H1 (cell line): ENCODE data around the gene FAM181A. TPM values are rescaled to one million over a fixed set of nuclear protein-coding genes. Genes with fewer than 3 reads are reported as not detected.

Experiments
- CTCF ChIA-PET: fragments of 300-600 bp; sonication (Branson Sonifier 250); formaldehyde crosslinking; loops from one replicate; lab custom pipeline; 2021; ENCODE audit not compliant: partially characterized antibody; lab: Charles Lee
- POLR2A ChIA-PET: fragments of 300-600 bp; sonication (Branson Sonifier 250); formaldehyde crosslinking; loops from one replicate; lab custom pipeline; 2021; ENCODE audit warnings: inconsistent platforms; ENCODE audit not compliant: partially characterized antibody; lab: Charles Lee
- DNase-seq, 2 experiments: peaks; one replicate each; pipeline versions ENCODE4 v3.0.0 to v3.0.0-alpha.2; 2010 to 2022; ENCODE audit warnings: low spot score in 2 of 2, low read depth in 1 of 2, mixed read lengths in 1 of 2
- FAIRE-seq: peaks from 2 replicates; lab custom pipeline; 2011; peaks lifted over from hg19 to GRCh38; lab: Jason Lieb, UNC
- H2AFZ ChIP-seq: 2 replicates; pipeline ENCODE4 v1.8.1; 2012; ENCODE audit warnings: low read length, inconsistent platforms
- H2AK5ac ChIP-seq: 2 replicates; pipeline ENCODE4 v1.6.1; 2013; ENCODE audit warnings: low read depth, low read length
- H2BK120ac ChIP-seq: replicated peaks from 2 replicates; pipeline ENCODE3; 2013; ENCODE audit warnings: low read depth, low read length, inconsistent platforms
- H2BK12ac ChIP-seq: 2 replicates; pipeline ENCODE4 v1.6.1; 2013; ENCODE audit warnings: low read depth, low read length
- H2BK15ac ChIP-seq: 2 replicates; pipeline ENCODE4 v1.6.1; 2013; ENCODE audit warnings: low read length
- H2BK20ac ChIP-seq: 2 replicates; pipeline ENCODE4 v1.6.1; 2013; ENCODE audit warnings: low read length
- H2BK5ac ChIP-seq: 2 replicates; pipeline ENCODE4 v1.6.1; 2013; ENCODE audit warnings: low read depth, low read length
- H3K14ac ChIP-seq: 2 replicates; pipeline ENCODE4 v1.6.1; 2013; ENCODE audit warnings: inconsistent platforms; ENCODE audit not compliant: insufficient read length
- H3K18ac ChIP-seq: 2 replicates; pipeline ENCODE4 v1.6.1; 2013; ENCODE audit warnings: low read length; ENCODE audit errors: extremely low read depth
- H3K23ac ChIP-seq: 2 replicates; pipeline ENCODE4 v1.6.1; 2013; ENCODE audit warnings: inconsistent platforms; ENCODE audit not compliant: insufficient read length
- H3K23me2 ChIP-seq: 2 replicates; pipeline ENCODE4 v1.6.1; 2013; ENCODE audit warnings: low read depth, low read length
- H3K27ac ChIP-seq: 2 replicates; pipeline ENCODE4 v1.6.1; 2011; ENCODE audit warnings: low read depth, low read length, inconsistent platforms
- H3K27me3 ChIP-seq, 4 experiments: replicated peaks in 1 of 4; 1 replicate in 1 of 4; 2 replicates in 3 of 4; pipeline versions ENCODE4 v1.6.1 to v1.8.1; 2011 to 2013; ENCODE audit warnings: low read length in 3 of 4, mild to moderate bottlenecking in 3 of 4, inconsistent platforms in 2 of 4, mixed read lengths in 2 of 4, moderate library complexity in 1 of 4; ENCODE audit not compliant: control insufficient read depth in 3 of 4, insufficient read depth in 3 of 4; ENCODE audit errors: extremely low read depth in 1 of 4
- H3K36me3 ChIP-seq, 4 experiments: 2 replicates each; pipeline versions ENCODE4 v1.6.1 to v1.8.1; 2011 to 2013; ENCODE audit warnings: mild to moderate bottlenecking in 4 of 4, low read length in 3 of 4, moderate library complexity in 2 of 4, control low read depth in 1 of 4, inconsistent platforms in 1 of 4; ENCODE audit not compliant: insufficient read depth in 4 of 4, control insufficient read depth in 2 of 4
- H3K4ac ChIP-seq: replicated peaks from 2 replicates; pipeline ENCODE3; 2013; ENCODE audit warnings: low read length, low read depth, mixed read lengths, inconsistent platforms; ENCODE audit not compliant: insufficient read length
- H3K4me1 ChIP-seq, 4 experiments: replicated peaks in 1 of 4; 1 replicate in 1 of 4; 2 replicates in 3 of 4; pipeline versions ENCODE4 v1.6.1 to v1.8.1; 2011 to 2013; ENCODE audit warnings: low read length in 3 of 4, inconsistent platforms in 2 of 4, mixed read lengths in 1 of 4; ENCODE audit not compliant: insufficient read depth in 4 of 4, control insufficient read depth in 3 of 4
- H3K4me2 ChIP-seq, 2 experiments: 2 replicates each; pipeline versions ENCODE4 v1.6.1 to v1.8.1; 2011 to 2013; ENCODE audit warnings: low read depth in 2 of 2, low read length in 2 of 2, control low read depth in 1 of 2, inconsistent platforms in 1 of 2, mild to moderate bottlenecking in 1 of 2; ENCODE audit not compliant: insufficient read depth in 1 of 2
- H3K4me3 ChIP-seq, 4 experiments: fragments of 200-600, 300-600 bp in 1 of 4; sonication (generic), shearing (Covaris generic), sonication (Bioruptor Twin) in 1 of 4; 2 replicates each; pipeline versions ENCODE4 v1.5.1 to v1.8.1; 2011 to 2016; ENCODE audit warnings: low read length in 4 of 4, low read depth in 3 of 4, control low read depth in 2 of 4, inconsistent platforms in 2 of 4, mild to moderate bottlenecking in 2 of 4, mixed read lengths in 1 of 4, moderate library complexity in 1 of 4; ENCODE audit not compliant: insufficient read depth in 2 of 4; ENCODE audit errors: extremely low read depth in 1 of 4
- H3K56ac ChIP-seq: replicated peaks from 2 replicates; pipeline ENCODE3; 2013; ENCODE audit warnings: low read depth, mild to moderate bottlenecking, mixed read lengths, low read length, inconsistent platforms; ENCODE audit not compliant: insufficient read length
- H3K79me1 ChIP-seq: 2 replicates; pipeline ENCODE4 v1.6.1; 2013; ENCODE audit warnings: low read depth, low read length, control low read depth
- H3K79me2 ChIP-seq, 2 experiments: 2 replicates each; pipeline versions ENCODE4 v1.6.1 to v1.8.1; 2012 to 2013; ENCODE audit warnings: low read length in 2 of 2, mild to moderate bottlenecking in 2 of 2, inconsistent platforms in 1 of 2; ENCODE audit not compliant: insufficient read depth in 2 of 2, control insufficient read depth in 1 of 2
- H3K9ac ChIP-seq, 4 experiments: replicated peaks in 1 of 4; 1 replicate in 1 of 4; 2 replicates in 3 of 4; pipeline versions ENCODE4 v1.6.1 to v1.8.1; 2011 to 2013; ENCODE audit warnings: low read depth in 3 of 4, low read length in 3 of 4, control low read depth in 2 of 4, mild to moderate bottlenecking in 2 of 4, moderate library complexity in 2 of 4, inconsistent platforms in 1 of 4; ENCODE audit errors: extremely low read depth in 1 of 4
- H3K9me3 ChIP-seq, 2 experiments: 2 replicates each; pipeline versions ENCODE4 v1.6.1 to v1.8.1; 2012 to 2013; ENCODE audit warnings: mild to moderate bottlenecking in 2 of 2, moderate library complexity in 2 of 2, control low read depth in 1 of 2, inconsistent platforms in 1 of 2, low read depth in 1 of 2, low read length in 1 of 2, mixed read lengths in 1 of 2; ENCODE audit not compliant: insufficient read depth in 2 of 2
- H4K20me1 ChIP-seq, 2 experiments: replicated peaks in 1 of 2; 2 replicates each; pipeline versions ENCODE3 to v1.8.1; 2011 to 2013; ENCODE audit warnings: inconsistent platforms in 2 of 2, low read length in 2 of 2, mild to moderate bottlenecking in 1 of 2; ENCODE audit not compliant: insufficient read depth in 2 of 2, control insufficient read depth in 1 of 2
- H4K5ac ChIP-seq: 2 replicates; pipeline ENCODE4 v1.6.1; 2013; ENCODE audit warnings: low read length, low read depth, mixed read lengths, inconsistent platforms; ENCODE audit not compliant: insufficient read length
- H4K8ac ChIP-seq: 2 replicates; pipeline ENCODE4 v1.8.0; 2013; ENCODE audit warnings: mild to moderate bottlenecking, moderate library complexity, low read length, inconsistent platforms; ENCODE audit not compliant: insufficient read depth; ENCODE audit errors: extremely low read depth
- H4K91ac ChIP-seq: replicated peaks from 2 replicates; pipeline ENCODE3; 2013; ENCODE audit warnings: low read length, mixed read lengths, inconsistent platforms; ENCODE audit not compliant: insufficient read length
- CHD1 ChIP-seq: IDR thresholded peaks from 2 replicates; pipeline ENCODE4 v1.6.1; 2012; ENCODE audit warnings: low read depth, low read length, improper control_type of control experiment
- WGBS, 2 experiments: shearing (Covaris generic) in 1 of 2; methylation state at CpG; one replicate each; pipeline versions ENCODE4 v1.1.6 to v1.1.7; 2013 to 2015; ENCODE audit warnings: low lambda C conversion rate in 2 of 2, mixed read lengths in 2 of 2, inconsistent platforms in 1 of 2, low coverage in 1 of 2, missing lambda C conversion rate in 1 of 2; ENCODE audit not compliant: insufficient replicate concordance in 2 of 2, insufficient coverage in 1 of 2, insufficient read length in 1 of 2; ENCODE audit errors: extremely low coverage in 1 of 2, missing lambda C conversion rate in 1 of 2; 5-methylcytosine and 5-hydroxymethylcytosine counted together
- polyA plus RNA-seq, 7 experiments: library from polyadenylated mRNA; depleted of rRNA in 3 of 7; stranded (reverse) in 5 of 7; unstranded in 2 of 7; fragments of >200 nt in 5 of 7; fragments of 200-250 nt in 2 of 7; gene quantifications; 1 replicate in 5 of 7; 2 replicates in 1 of 7; 4 replicates in 1 of 7; pipeline versions ENCODE4 v1.2.1 to v1.2.3, GENCODE V29; 2011 to 2013; ENCODE audit warnings: missing spikeins in 2 of 7, mixed read lengths in 2 of 7
- total RNA-seq: library from RNA; stranded (reverse); fragmentation: NEBNext Ultra II Directional; extraction: Animal tissue kit (Norgen Biotek cat#: 25700); gene quantifications from 2 replicates; pipeline ENCODE4 v1.2.1, GENCODE V29; 2021

Gene FAM181A
- total and polyA plus RNA-seq, 2 of the 8 experiments (the other 6 are each of a cell fraction or from before 2014, with no cell fraction given): not detected

- H2BK20ac ChIP-seq: peak overlapping the region; percentile 48; the same call in 1 of the 2 replicates
- H3K4me2 ChIP-seq: no peak overlapping the region
- H2AK5ac ChIP-seq: peak overlapping the region; percentile 71; the same call in 1 of the 2 replicates
- H2BK15ac ChIP-seq: no peak overlapping the region; the same call in 1 of the 2 replicates
- FAIRE-seq (no peak), DNase-seq (no peak)
- peak overlapping the region; percentile 80; the same call in 1 of the 2 replicates for H2BK12ac ChIP-seq
- no peaks in the 10 kb centered on the region for H3K23me2 ChIP-seq
- no peaks in the 10 kb centered on the region for H3K36me3 ChIP-seq
- H4K8ac ChIP-seq: no peak overlapping the region
- H3K56ac ChIP-seq: no peak overlapping the region
- H2AFZ ChIP-seq: no peak overlapping the region
- H3K9me3 ChIP-seq: no peaks in the 10 kb centered on the region
- no peak for TF ChIP-seq CHD1
- 0 out of 2 replicates have a peak overlapping the region, but pooled peaks have one; percentile 24 for H3K18ac ChIP-seq
- H3K27me3 ChIP-seq: no peaks in the 10 kb centered on the region
- no peak overlapping the region for H3K14ac ChIP-seq
- H3K27ac ChIP-seq: no peak overlapping the region
- no peaks in the 10 kb centered on the region for H3K79me1 ChIP-seq
- 86% methylated on average over 16 of the region's 16 CpGs; no CpG with 5 or more reads in 1 of the 2 experiments for WGBS, 2 experiments
- no peak overlapping the region for H3K23ac ChIP-seq
- H3K9ac ChIP-seq: no peak overlapping the region
- H3K79me2 ChIP-seq: no peaks in the 10 kb centered on the region
- H3K4me3 ChIP-seq: no peak overlapping the region
- CTCF ChIA-PET: interaction anchor here (1.2 to 3.8 kb wide), 10 partner anchors 11 to 179 kb away, joined by 3 to 22 read pairs (median 6); partner anchors contain the start of gene CCDC197
- peaks cover 0 to 17% (median 9%) of the 10 kb centered on the region in 4 experiments; a peak in 5 of 7 replicates for H3K4me1 ChIP-seq
- peak overlapping the region; percentile 52; the same call in 1 of the 2 replicates for H2BK5ac ChIP-seq
- peak overlapping the region; percentile 53 for H3K4ac ChIP-seq
- no peak overlapping the region for H4K5ac ChIP-seq
- no peak overlapping the region for H2BK120ac ChIP-seq
- peak overlapping the region; percentile 25 for H4K91ac ChIP-seq
- POLR2A ChIA-PET: no interaction called here
- no peaks in the 10 kb centered on the region for H4K20me1 ChIP-seq
These were observed 30.8 kb downstream of the FAM181A start for GRCh38 chr14:93957751-93958566.
